Measurements from ENCODE around the gene DDC.

DDC gene

DNA sequence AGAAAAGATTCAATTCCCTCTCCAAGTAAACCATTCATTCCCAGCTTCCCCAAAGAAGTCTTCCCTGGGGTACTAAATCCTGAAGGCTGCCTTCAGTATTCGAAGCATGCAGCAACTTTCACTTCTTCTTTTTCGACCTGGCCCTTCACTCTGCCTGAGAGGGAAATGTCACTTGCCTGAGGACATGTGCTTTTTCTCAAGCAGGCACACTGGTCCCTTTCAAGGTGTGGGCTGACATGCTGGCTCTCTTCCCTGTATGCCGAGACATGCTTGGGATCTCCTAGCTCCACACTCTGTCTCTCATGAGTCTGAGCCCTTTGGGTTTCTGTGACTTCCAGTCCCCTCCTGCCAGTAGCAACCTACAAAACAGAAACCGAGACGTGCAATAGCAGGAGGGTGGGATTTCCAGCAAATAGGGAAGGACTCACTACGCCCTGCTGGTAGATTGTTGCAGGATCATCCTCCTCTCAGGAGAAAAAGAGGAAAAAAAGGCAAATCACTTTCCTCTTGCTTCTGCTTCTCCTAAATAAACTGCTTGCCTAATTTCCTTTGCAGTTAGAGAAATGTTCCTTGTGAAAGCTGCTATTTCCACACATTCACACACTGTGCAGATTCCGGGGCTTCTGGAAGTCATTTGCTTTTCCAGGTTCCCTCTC lies 148.6 kb downstream of the DDC start:
- Mint-ChIP-seq H3K4me3 (no peak overlapping the region), H3K9me3 (no peaks in the 10 kb centered on the region), H3K36me3 (ENCODE audit: low read depth) (no peaks in the 10 kb centered on the region), H3K27ac (no peak overlapping the region), H3K4me1 (peaks cover 10% of the 10 kb centered on the region), H3K27me3 (ENCODE audit: low read depth, poor library complexity) (peaks cover 3% of the 10 kb centered on the region)
- TF ChIP-seq CTCF (IDR thresholded peaks at IDR 0.05) = no peak
- no peak for DNase-seq

DNA sequence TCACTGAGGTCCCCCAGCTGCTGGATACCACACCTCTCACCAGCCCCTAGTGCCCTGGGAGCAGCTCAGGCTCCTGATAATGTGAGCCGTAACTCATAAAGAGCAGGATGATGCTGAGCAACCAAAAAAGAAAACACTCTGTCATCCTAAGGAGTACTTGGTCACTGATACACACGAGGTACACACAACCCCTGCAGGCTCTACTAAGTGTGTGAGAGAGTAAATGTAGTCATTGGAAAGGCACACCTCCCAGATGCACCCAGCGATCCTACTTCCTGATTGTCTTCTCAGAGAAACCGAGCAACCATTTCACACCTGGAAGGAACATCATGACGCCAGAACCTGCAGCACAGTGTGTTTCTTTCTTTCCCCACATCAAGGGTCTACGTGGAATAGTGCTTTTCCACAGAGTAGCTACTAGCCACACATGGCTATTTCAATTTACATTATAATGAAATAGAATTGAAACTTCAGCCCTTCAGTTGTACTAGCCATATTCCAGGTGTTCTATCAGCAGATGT lies 149.3 kb downstream of the DDC start:
- no peak for TF ChIP-seq CTCF (IDR thresholded peaks at IDR 0.05)
- Mint-ChIP-seq H3K9me3 (no peaks in the 10 kb centered on the region), H3K36me3 (ENCODE audit: low read depth) (no peaks in the 10 kb centered on the region), H3K4me1 (peaks cover 10% of the 10 kb centered on the region), H3K27me3 (ENCODE audit: low read depth, poor library complexity) (peaks cover 3% of the 10 kb centered on the region), H3K4me3 (no peak overlapping the region), H3K27ac (no peak overlapping the region)
- DNase-seq = no peak

DNA sequence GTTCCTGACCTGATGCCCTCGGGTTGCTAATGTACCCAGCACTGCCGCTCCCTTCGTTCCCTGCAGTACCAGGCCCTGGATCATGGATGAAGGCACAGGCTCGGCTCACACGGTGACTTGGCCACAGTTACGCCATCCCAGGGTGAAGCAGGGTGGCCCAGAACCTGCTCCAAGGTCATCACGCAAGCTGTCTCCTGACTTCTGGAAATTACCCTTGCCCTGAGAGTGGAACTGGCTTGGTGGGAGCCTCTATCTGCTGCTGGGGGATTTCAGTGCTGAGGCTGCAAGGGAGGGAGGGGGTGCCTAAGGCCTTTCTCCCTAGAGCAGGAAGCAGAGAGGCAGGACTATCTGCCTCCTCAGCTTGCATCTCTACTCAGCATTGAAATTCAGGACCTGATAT lies 151.6 kb downstream of the DDC start:
- no peak for TF ChIP-seq CTCF (IDR thresholded peaks at IDR 0.05)
- H3K36me3 Mint-ChIP-seq (ENCODE audit: low read depth) = no peaks in the 10 kb centered on the region
- no peaks in the 10 kb centered on the region for H3K9me3 Mint-ChIP-seq
- H3K27ac Mint-ChIP-seq = no peak overlapping the region
- H3K4me3 Mint-ChIP-seq = no peak overlapping the region
- H3K27me3 Mint-ChIP-seq (ENCODE audit: low read depth, poor library complexity) = peaks cover 8% of the 10 kb centered on the region
- H3K4me1 Mint-ChIP-seq = peaks cover 2% of the 10 kb centered on the region
- no peak for DNase-seq

DNA sequence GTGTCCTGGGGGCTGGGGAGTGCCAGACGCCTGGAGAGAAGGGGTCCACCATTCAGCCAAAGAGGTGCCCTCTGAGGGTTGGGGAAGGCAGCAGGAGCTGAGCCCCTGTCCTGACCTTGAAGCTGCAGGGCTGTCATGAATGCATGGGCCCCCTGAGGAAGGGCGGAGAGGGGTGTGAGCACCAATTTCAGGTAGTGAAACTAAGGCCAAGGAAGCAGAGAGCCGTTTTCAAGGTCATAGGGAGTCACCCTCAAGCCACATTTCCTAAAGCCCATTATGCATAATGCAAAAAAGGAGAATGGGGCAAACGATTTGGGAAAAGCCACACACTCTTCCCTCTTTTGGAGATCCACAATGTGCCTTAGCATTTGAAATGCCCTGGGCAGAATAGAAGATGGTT lies 152.2 kb downstream of the DDC start:
- Mint-ChIP-seq H3K27ac (no peak overlapping the region), H3K27me3 (ENCODE audit: low read depth, poor library complexity) (peaks cover 8% of the 10 kb centered on the region), H3K4me1 (no peaks in the 10 kb centered on the region), H3K36me3 (ENCODE audit: low read depth) (no peaks in the 10 kb centered on the region), H3K9me3 (no peaks in the 10 kb centered on the region), H3K4me3 (no peak overlapping the region)
- no peak for TF ChIP-seq CTCF (IDR thresholded peaks at IDR 0.05)
- no peak for DNase-seq

DNA sequence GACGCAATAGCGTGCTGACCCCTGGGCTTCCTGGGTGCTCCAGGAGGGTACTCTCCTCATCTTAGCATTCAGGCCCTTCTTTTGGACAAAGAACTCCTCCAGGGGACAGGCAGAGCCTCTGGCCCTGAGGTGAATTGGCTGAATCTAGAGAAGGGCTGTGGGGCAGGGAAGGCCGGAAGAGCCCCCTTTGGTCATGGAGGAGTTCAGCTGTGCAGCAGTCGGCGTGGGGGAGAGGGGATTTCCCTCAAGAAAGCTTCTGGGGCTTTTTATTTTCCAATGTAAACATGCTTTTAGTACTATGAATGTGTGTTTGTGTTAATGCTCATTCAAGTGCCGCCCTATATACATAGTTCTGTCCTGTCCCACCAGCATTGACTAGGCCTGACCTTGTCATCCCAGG lies 153.9 kb downstream of the DDC start:
- H3K27ac Mint-ChIP-seq = no peak overlapping the region
- no peak for TF ChIP-seq CTCF (IDR thresholded peaks at IDR 0.05)
- DNase-seq = no peak
- peaks cover 10% of the 10 kb centered on the region for H3K27me3 Mint-ChIP-seq (ENCODE audit: low read depth, poor library complexity)
- H3K4me1 Mint-ChIP-seq = no peaks in the 10 kb centered on the region
- H3K4me3 Mint-ChIP-seq = no peak overlapping the region
- H3K9me3 Mint-ChIP-seq = no peaks in the 10 kb centered on the region
- no peaks in the 10 kb centered on the region for H3K36me3 Mint-ChIP-seq (ENCODE audit: low read depth)

All from nephron progenitor cell (in vitro differentiated cells).